Mesothelial cell of epicardium (in vitro differentiated cells): ENCODE results near the gene TMEM41B. TPM values are rescaled to one million over a fixed set of nuclear protein-coding genes. Genes with fewer than 3 reads are reported as not detected.

Source experiments
- DNase-seq, 2 experiments: peaks; one replicate each; pipeline ENCODE4 v3.0.0; 2021; ENCODE audit warnings: low spot score in 2 of 2; ENCODE audit not compliant: unreplicated experiment in 2 of 2
- H3K27ac Mint-ChIP-seq: 2 replicates; pipeline ENCODE4 v1.8.0; 2021; ENCODE audit warnings: mixed read lengths
- H3K27me3 Mint-ChIP-seq: 2 replicates; pipeline ENCODE4 v1.8.0; 2021; ENCODE audit warnings: low read depth, mixed read lengths
- H3K36me3 Mint-ChIP-seq: 2 replicates; pipeline ENCODE4 v1.8.0; 2021; ENCODE audit warnings: mixed read lengths
- H3K4me1 Mint-ChIP-seq: 2 replicates; pipeline ENCODE4 v1.8.0; 2021; ENCODE audit warnings: mixed read lengths
- H3K4me3 Mint-ChIP-seq: 2 replicates; pipeline ENCODE4 v1.8.0; 2021; ENCODE audit warnings: mild to moderate bottlenecking, moderate library complexity, mixed read lengths
- H3K9me3 Mint-ChIP-seq: 2 replicates; pipeline ENCODE4 v1.8.0; 2021; ENCODE audit warnings: mixed read lengths
- CTCF ChIP-seq: fragments of 200-600 bp; sonication (generic); IDR thresholded peaks from one replicate; pipeline ENCODE4 v1.5.0; 2021; ENCODE audit warnings: antibody characterized with exemption; ENCODE audit not compliant: unreplicated experiment
- total RNA-seq: library from RNA; stranded (reverse); gene quantifications from 3 replicates; pipeline ENCODE4 v1.2.1, GENCODE V29; 2021

TMEM41B gene
- total RNA-seq, 1 donor from 2014 or later: 64.5 TPM

- Mint-ChIP-seq H3K4me3 (no peak overlapping the region), H3K36me3 (no peaks in the 10 kb centered on the region), H3K27ac (no peak overlapping the region), H3K4me1 (peaks cover 13% of the 10 kb centered on the region), H3K27me3 (no peaks in the 10 kb centered on the region), H3K9me3 (peaks cover 4% of the 10 kb centered on the region)
- no peak for TF ChIP-seq CTCF
- no peak for DNase-seq
These were observed 32.7 kb upstream of the TMEM41B start for GRCh38 chr11:9347100-9347499.

GRCh38 chr11:9344061-9344680, 29.8 kb upstream of the TMEM41B start:
- Mint-ChIP-seq H3K27me3 (no peaks in the 10 kb centered on the region), H3K27ac (peak overlapping the region; percentile 22), H3K36me3 (no peaks in the 10 kb centered on the region), H3K9me3 (peaks cover 4% of the 10 kb centered on the region), H3K4me3 (no peak overlapping the region), H3K4me1 (peaks cover 11% of the 10 kb centered on the region)
- TF ChIP-seq CTCF: no peak
- DNase-seq: no peak

- no peak for DNase-seq
- no peaks in the 10 kb centered on the region for H3K27me3 Mint-ChIP-seq
- no peaks in the 10 kb centered on the region for H3K36me3 Mint-ChIP-seq
- H3K4me3 Mint-ChIP-seq: no peak overlapping the region
- no peak for TF ChIP-seq CTCF
- H3K27ac Mint-ChIP-seq: no peak overlapping the region
- peaks cover 9% of the 10 kb centered on the region for H3K4me1 Mint-ChIP-seq
- no peaks in the 10 kb centered on the region for H3K9me3 Mint-ChIP-seq
These were observed 27.3 kb upstream of the TMEM41B start for GRCh38 chr11:9341638-9342178.

GRCh38 chr11:9332655-9333054, 18.3 kb upstream of the TMEM41B start:
- H3K36me3 Mint-ChIP-seq: no peaks in the 10 kb centered on the region
- H3K27ac Mint-ChIP-seq: no peak overlapping the region
- H3K4me3 Mint-ChIP-seq: no peak overlapping the region
- no peaks in the 10 kb centered on the region for H3K27me3 Mint-ChIP-seq
- no peak for TF ChIP-seq CTCF
- DNase-seq: no peak
- no peaks in the 10 kb centered on the region for H3K9me3 Mint-ChIP-seq
- no peaks in the 10 kb centered on the region for H3K4me1 Mint-ChIP-seq

- Mint-ChIP-seq H3K4me1 (no peaks in the 10 kb centered on the region), H3K9me3 (no peaks in the 10 kb centered on the region), H3K36me3 (no peaks in the 10 kb centered on the region), H3K27ac (no peak overlapping the region), H3K4me3 (no peak overlapping the region), H3K27me3 (no peaks in the 10 kb centered on the region)
- TF ChIP-seq CTCF: no peak
- no peak for DNase-seq
These were observed 16.3 kb upstream of the TMEM41B start for GRCh38 chr11:9330387-9331384.
